ENCODE results near the gene ASGR1.
A peak's percentile ranks its signal among the peaks of the same experiment; 100 is the strongest.

ASGR1 gene

DNA sequence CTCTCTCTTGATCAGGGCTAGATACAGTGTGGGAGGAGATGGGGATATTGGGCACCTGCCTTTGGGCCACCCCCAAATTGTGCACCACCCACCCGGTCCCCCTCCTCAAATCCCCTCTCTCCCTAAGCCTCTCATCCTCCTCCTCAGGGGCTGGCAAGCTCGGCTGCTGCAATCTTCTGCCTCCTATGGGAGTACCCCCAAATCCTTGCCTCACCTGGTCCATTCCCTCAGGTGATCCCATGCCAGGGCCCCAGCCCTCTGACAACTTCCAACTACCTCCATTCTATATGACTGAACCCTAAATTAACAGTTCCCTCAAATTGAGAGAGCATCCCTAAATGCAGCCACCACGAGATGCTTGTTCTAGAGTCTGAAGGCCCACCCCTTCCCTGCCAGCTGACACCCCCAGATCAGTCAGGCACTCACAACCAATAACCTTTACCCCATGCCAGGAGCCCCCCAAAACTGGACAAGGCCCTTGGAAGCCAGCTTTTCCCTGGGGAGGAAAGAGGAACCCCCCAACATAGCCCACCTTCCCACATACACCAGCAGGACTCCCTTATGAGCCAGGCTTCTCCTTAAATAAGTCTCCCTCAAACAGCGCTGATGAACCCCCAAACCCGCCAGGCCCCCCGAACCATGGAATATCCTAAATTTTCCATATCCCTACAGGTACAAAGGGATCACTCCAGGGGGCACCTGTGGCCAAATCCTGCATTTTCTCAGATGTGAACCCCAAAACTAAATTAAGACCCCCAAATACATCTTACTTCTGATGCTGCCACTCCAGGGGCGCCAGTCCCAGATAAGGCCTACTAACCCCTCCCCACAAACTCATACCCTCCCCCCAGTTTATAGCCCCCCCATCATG is 37.3 kb upstream of the ASGR1 start:
- DNase-seq: no peak

DNA sequence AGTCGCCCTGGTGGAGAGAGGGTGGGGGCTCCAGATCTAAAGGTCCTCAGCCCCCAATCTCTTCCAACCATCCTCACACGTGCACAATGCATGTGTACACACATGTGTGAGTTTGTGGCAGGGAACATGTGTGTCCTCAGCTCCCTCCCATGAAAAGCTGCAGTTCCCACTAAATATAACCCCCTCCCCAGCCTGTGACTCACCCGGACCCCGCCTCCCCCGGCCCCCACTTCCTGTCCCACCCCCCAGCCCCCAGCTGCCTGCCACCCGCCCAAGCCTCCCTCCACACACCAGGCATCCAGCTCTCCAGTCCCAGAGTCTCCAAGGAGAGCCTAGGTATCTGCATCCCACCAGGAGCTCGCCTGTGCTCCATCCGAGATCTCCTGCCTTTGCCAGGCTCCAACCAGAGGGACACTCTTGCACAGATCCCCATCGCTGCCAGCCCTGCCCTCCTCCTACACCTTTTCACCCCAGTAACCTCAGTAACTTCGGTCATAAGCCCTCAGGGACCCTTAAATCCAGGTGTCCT is 36.5 kb upstream of the ASGR1 start:
- DNase-seq: no peak

DNA sequence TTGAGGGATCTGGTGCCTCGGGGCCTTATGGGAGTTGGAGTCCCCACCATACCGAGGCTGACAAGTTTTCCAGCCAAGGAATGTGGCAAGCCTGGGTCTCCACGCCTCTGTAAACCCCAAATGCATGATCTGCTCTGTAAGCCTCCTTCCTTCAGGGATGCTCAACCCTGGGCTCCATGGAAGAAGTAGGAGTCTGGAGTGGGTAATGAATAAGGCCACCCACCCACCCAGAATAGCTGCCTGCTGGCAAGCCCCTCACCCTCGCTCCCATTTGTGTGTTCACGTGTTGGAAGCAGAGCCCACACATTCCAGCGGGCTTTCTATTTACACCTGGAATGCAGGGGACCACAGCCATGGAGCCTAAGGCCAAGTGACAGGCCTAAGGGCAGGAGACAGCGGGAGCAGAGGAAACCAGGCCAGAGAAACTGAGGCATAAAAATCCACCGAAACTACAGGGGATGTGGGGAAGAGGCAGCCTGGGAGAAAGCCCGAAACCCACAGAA is 36.0 kb upstream of the ASGR1 start:
- DNase-seq: no peak

DNA sequence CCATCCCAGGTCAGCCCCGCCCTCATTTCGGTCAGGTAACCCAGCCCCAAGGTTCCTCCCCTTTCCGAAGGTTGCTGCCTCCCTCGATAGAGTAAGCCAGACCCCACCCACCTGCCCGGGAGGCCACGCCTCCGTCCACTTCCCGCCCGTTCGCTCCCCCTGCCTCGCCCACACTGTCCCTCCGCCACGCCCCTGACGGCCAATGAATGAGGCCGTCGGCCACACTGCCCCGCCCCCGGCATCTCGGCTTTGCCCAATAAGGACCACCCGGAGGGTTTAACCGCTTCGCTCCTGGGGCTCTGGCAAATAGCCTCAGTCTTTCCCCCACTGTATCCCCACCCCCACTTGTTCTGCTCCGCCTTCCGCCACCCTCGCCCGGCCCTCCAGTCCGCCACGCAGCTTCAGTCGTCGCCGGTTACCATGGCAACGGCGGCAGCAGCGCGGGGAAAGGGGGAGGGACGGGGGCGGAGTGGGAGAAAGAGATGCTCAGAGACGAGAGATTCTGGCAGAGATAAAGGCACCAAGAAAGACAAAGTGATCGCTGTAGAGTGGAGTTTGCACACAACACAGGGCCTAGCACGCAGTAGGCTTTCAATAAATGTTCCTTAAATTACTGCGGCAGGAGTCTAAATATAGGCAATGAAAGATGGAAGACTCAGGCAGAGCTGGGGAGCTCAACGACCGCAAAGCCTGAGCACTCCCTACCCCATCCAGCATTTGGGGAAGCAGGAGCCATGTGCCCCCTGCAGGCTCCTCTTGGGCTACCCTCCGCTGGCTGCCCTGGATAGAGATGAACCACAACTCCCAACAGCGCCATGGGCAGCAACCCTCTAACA is 35.3 kb upstream of the ASGR1 start:
- DNase-seq: peak; percentile 94 to 95

DNA sequence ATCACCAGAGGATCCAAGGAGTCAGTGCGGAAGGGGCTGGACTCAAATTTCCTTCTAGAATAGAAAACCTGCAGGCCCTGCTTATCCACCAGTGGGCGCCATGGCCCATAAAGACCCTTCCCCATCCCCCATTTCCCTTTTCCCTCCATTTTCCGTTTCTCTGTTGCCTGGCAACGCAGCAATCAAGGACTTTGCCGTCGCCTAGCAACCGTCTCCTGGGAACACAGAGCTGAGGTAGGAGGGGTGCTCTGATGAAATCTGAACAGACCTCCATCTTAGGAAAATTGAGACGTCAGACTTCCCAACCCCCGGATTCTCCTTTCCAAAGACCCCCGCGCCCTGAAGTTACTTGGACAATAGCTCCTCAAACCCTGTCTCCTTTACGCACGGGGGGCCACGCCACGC is 34.7 kb upstream of the ASGR1 start:
- DNase-seq: peak in 1 of 2 donors; percentile 80

DNA sequence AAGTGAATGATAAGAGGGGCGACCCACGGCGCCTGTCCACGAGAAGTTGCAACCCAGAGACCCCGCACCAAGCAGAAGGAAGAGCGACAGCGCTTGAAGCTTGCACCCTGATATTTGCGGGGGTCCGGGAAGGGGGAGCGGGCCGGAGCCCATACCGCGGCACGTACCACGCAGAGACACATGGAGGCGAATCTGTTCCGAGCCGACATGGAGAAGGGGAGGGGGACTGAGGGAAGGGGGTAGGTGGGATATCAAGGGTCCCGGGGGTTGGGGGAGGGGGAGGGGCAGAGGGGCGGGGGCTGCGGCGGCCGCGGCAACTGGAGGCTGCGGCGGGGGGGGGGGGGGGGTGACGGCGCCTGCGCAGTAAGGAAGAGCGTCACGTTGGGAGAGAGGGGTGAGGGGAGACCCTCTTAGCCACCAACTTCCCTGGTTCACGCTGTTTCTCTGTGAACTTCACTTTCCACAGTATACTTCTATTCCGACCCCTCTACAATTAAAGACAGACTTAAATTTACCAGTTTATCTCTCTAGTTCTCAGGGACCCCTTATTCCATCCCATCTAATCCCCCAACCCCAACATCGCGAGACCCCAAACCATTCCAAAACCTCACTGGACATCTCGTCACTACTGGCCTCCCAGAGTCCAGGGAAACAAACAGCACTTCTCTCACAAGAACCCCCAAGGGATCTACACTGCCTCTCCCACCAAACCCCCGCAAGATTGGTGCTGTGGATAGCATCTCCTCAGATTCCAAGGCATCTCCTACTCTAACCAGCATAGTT is 32.5 kb upstream of the ASGR1 start:
- DNase-seq: no peak

DNA sequence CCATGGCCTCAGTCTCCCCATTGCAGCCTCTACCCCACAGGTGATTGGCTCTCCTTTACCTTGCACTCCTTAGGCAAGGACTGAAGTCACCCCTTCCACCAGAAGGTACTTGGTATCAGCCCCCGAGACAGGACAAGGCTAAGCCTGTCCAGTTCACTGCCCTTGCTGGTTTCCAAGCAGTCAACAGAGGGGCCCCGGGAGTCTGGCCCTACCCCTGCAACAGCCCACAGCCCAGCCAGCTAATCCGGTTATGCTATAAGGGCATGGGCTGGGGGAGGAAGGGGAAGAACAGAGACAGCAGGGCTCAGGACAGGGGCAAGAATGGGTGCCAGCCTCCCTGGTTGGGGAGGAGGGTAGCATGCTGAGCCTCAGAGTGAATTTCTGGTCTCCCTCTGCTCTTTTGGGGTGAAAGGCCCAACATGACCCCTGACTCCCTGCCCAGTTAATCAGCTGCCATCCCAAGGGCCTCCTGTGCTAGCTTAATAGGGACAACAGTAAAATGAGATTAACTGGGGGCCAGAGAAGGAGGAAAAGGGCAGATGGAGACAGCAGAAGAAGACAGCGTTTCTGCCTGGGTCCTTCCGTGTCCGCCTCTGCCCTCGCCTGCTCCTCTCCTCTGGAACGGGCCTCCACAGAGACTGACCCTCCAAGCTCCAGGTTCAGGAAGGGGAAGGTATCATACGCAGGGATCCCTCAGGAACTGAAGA is 29.7 kb upstream of the ASGR1 start:
- DNase-seq: no peak

DNA sequence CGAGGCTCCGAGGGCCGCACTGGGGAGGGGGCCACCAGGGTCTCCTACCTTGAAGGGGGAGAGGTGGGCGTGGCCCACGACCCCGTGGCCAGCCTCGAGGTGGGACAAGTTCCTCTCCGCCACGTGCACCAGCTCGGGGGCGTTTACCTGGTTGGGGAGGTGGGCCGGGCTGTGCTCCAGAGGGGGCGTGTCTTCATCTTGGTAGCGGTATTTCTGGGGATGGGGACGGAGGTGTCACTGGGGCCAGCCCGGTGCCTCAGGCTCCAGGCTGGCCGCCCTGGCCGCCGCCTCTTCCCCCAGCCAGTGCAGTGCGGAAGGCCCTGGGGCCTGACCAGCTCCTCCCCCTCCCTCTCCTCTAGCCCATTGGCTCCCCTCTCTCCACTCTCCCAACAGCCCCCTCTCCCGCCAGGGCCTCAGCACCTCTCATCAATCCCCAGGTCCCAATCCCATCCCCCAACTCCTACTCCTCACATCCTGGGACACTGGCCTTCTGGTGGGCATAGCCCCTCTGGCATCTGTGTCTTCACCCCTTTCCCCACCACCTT is 28.9 kb upstream of the ASGR1 start:
- DNase-seq: no peak

DNA sequence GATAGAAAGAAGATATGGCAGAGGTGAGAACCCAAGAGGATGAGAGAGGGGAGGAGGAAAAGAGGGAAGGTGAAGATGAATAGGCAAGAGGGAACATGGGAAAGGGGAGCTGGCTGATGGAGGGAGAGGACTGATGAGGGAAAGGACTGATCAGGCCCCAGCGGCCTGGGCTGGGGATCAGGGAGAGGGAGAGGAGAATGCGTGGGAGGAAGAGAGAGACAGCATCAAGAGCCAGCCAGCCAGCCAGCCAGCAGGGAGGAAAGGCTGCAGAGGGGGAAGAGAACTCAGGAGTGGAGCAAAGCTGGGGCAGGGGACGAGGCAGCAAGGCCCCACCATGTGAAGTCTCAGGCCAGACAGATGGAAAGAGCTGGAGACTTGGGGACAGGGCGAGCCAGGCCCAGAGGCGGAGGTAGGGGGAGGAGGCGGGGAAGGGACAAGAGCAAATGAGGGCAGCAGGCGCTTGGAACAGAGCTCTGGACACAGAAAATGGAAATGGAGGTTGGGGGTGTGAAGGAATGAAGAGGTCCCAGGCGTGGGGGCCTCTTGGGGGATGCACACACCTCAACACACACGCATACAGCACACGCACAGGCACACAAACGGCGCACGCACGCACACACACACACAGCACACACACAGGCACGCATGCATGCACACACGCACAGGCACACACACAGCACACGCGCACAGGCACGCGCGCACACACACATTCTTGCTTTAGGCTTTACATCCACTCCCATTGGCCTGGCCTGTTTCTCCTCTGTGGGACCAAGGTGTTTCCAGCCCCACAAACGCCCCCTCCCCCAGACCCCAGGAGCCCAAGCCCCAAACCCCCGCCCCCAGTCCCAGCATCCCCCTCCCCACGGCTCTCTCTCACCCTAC is 28.2 kb upstream of the ASGR1 start:
- DNase-seq: no peak

DNA sequence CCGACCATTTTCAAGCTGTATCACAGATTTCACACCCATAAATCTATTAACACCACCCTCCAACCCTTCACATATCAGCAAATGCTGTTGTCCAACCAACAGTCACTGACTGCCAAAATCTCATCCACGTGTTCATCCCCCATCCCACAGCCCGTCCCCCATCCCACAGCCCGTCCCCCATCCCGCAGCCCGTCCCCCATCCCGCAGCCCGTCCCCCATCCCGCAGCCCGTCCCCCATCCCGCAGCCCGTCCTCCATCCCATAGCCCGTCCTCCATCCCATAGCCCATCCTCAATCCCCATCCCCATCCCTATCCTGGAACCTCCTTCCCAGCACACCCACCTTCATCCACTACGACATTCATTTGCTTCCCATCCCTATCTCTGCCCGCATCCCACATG is 26.4 kb upstream of the ASGR1 start:
- no peak for DNase-seq

DNA sequence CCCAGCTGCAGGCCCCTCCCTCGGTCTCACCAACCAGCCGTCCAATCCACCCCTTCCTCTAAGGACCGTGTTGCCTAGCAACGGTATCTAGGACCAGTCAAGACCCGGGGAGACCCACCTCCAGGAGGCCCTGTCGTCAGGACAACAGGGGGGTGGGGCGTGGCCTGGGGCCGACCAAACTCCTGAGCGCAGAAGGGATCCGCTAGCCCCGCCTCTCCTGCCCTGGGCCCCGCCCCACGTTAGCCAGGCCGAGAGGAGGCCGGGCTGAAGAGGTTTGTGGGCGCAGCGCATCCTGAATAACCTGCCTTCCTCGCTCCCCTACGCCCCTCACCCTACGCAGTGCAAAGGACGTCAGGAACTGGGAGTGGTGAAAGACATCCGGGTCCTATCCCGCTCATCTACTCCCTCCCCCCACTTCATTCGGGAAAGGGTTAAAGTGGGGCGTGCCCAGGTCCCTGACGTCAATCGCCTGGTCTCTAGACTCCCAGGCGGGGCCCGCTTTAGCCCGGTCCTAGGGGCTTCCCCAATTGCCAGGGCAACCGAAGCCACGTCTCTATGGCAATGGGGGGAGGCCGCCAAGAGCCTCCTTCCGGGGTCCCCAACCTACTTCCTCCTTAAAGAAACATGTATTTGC is 25.8 kb upstream of the ASGR1 start:
- DNase-seq: peak; percentile 56 to 72

DNA sequence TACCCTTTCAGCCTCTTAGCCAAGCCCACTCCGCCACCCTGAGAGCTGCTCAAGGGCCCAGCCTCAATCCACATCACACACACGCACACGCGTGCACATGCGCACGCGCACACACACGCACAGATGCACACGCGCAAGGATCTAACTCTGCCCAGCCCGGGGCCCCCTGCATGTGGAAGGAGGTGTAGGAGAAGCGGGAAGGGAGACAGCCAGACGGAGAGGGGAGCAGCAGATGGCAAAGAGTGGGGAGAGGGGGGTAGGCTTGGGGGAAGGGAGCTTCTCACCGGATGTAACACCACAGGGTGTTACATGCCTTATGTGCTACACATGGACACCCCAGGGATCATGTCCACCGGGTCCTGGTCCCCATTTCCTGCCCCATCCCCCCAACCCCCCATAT is 25.2 kb upstream of the ASGR1 start:
- DNase-seq: no peak

DNA sequence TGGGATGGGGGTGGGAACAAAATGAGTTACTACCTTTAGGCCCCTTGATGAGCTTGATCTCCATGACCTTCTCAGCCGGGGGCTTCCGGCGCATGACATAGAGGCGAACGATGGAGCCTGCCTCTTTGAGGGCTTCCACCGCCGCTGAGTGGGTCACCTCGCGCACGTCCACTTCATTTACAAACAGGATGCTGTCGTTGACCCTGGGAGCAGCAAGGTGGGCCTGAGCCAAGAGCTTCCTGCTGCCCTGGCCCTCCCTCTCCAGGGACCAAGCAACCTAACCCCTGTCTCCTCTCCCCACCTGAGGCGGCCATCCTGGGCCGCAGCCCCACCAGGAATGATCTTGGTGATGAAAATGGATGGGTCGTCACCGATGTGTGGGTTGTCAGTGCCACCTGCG is 24.2 kb upstream of the ASGR1 start:
- DNase-seq: no peak

DNA sequence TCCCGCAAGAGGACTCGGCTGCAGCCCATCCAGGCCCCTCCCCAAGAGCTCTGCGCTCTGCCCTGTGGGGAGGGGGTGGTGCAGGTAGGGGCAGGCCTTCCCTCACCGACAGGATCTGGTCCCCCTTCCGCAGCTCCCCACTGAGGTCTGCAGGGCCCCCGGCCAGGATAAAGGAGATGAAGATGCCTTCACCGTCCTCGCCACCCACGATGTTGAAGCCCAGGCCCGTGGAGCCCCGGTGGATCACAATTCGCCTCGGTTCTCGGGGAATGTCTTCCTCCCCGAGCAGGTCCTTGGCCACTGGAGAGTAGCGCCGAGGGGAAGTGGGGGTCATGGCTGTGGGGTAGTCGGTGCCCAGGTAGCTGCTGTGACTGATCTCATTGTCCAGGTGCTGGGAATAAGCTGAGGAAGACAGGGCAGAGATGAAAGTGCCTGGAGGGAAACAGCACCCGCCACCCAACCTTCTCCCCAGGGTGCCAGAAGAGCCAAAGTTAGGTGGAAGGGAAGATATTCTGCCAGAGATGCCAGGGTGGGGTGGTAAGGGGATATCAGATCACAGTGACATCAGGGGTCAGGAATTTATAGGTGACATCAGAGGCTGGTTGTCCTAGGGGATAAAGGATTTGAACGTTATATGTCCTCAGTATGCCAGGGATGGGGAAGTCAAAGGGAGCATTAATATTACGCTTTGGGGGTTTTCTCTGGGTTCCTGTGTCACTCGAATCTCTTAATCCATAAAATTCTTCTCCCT is 17.7 kb upstream of the ASGR1 start:
- DNase-seq: no peak

DNA sequence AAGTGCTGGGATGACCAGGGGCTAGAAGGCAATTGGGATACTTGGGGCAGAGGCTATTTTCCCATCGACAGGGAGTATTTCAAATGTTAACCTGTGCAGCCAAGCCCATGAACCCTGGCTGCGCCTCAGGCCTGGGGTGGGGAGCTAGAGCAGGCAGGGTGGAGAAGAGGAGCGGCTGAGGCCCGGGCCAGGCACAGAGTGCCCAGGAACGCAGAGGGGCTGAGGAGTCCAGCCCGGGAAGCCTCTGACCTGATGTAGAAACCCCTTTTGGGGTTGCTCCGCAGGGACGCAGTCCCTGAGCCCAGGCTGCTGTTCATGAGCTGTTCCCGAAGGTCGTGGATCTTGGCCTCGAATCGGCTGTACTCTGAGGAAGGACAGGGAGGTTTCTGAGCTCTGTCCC is 16.8 kb upstream of the ASGR1 start:
- DNase-seq: no peak

DNA sequence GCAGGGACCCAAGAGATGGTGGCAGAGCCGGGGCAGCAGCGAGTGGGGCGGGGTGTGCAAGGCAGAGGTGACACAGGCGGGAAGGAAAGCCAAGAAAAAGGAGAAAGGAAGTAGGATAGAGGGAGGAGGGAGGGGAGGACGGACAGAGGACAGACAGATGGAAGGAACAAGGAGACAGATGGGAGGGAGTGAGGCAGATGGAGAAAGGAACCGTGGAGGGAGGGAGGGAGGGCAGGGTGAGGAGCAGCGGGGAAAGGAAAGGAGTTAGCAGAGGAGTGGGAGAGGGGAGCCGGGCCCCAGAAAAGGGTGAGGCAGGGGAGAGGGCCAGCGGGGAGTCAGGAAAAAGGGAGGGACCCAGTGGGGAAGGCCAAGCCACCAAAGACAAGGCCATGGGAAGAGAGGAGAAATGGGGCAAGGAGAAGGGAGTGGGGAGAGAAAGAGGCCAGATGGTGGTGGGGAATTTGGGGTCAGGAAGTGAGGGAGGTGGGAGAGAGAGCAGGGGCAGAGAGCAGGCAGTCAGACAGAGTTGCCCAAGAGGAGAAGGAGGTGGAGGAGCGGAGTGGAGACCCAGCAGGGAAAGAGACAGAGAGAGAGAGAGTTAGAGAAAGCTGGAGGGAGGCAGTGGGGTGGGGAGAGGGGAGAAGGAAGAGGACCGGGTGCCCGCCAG is 13.2 kb upstream of the ASGR1 start:
- DNase-seq: no peak

DNA sequence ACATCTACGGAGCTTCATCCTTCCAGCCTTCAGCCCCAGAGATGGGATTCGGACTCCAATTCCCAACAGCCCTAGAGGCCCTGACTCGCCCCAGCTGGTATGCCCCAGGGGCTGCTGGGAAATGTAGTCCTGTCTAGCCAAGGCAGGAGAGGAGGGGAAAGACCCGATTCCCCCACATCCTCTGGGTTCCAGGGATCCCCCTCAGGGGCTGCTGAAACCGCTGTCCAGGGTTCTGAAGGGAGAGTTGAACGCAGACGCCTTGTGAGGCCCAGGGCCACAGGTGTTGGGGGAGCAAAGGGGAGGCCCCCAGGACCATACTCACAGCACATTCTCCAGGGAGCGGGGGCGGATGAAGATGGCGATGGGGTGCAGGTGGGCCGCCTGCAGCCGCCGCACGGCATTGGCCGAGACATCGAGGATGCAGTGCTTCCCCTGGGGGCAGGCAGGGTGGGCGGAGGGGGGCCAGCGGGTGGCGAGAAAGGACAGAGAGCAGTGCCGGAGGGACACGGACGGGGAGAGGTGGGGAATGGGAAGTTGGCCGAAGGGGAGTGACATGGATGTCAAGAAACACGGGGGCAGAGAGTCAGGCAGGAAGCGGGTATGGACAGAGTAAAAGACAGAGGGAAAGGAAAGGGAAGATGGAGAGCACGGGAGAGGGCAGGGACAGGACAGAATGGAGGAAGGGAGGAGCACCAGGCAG is 12.6 kb upstream of the ASGR1 start:
- no peak for DNase-seq

DNA sequence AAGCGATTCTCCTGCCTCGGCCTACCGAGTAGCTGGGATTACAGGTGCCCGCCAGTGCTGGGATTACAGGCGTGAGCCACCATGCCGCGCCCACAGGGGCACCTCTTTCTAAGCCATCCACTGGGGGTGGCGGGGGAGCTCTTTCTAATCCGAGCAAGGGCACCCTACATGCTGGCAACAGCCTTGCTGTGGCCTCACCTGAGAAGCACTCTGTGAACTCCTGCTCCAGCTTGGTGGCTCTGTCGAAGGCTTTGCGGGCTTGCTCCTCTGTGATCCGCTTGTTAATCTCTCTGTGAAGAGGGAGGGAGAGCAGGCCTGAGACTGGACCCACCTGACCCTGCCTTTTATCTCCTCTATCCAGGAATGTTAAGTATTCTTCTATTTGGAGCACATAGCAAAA is 11.9 kb upstream of the ASGR1 start:
- DNase-seq: no peak

All from hippocampal formation (tissue), 2 donors.